H1 (cell line): ENCODE results near the gene MMAB. TPM values are rescaled to one million over a fixed set of nuclear protein-coding genes. Genes with fewer than 3 reads are reported as not detected.

Source experiments
- CTCF ChIA-PET: fragments of 300-600 bp; sonication (Branson Sonifier 250); formaldehyde crosslinking; loops from one replicate; lab custom pipeline; 2021; ENCODE audit not compliant: partially characterized antibody; lab: Charles Lee
- POLR2A ChIA-PET: fragments of 300-600 bp; sonication (Branson Sonifier 250); formaldehyde crosslinking; loops from one replicate; lab custom pipeline; 2021; ENCODE audit warnings: inconsistent platforms; ENCODE audit not compliant: partially characterized antibody; lab: Charles Lee
- DNase-seq, 2 experiments: peaks; one replicate each; pipeline versions ENCODE4 v3.0.0 to v3.0.0-alpha.2; 2010 to 2022; ENCODE audit warnings: low spot score in 2 of 2, low read depth in 1 of 2, mixed read lengths in 1 of 2
- FAIRE-seq: peaks from 2 replicates; lab custom pipeline; 2011; peaks lifted over from hg19 to GRCh38; lab: Jason Lieb, UNC
- H2AFZ ChIP-seq: 2 replicates; pipeline ENCODE4 v1.8.1; 2012; ENCODE audit warnings: low read length, inconsistent platforms
- H2AK5ac ChIP-seq: 2 replicates; pipeline ENCODE4 v1.6.1; 2013; ENCODE audit warnings: low read depth, low read length
- H2BK120ac ChIP-seq: replicated peaks from 2 replicates; pipeline ENCODE3; 2013; ENCODE audit warnings: low read depth, low read length, inconsistent platforms
- H2BK12ac ChIP-seq: 2 replicates; pipeline ENCODE4 v1.6.1; 2013; ENCODE audit warnings: low read depth, low read length
- H2BK15ac ChIP-seq: 2 replicates; pipeline ENCODE4 v1.6.1; 2013; ENCODE audit warnings: low read length
- H2BK20ac ChIP-seq: 2 replicates; pipeline ENCODE4 v1.6.1; 2013; ENCODE audit warnings: low read length
- H2BK5ac ChIP-seq: 2 replicates; pipeline ENCODE4 v1.6.1; 2013; ENCODE audit warnings: low read depth, low read length
- H3K14ac ChIP-seq: 2 replicates; pipeline ENCODE4 v1.6.1; 2013; ENCODE audit warnings: inconsistent platforms; ENCODE audit not compliant: insufficient read length
- H3K18ac ChIP-seq: 2 replicates; pipeline ENCODE4 v1.6.1; 2013; ENCODE audit warnings: low read length; ENCODE audit errors: extremely low read depth
- H3K23ac ChIP-seq: 2 replicates; pipeline ENCODE4 v1.6.1; 2013; ENCODE audit warnings: inconsistent platforms; ENCODE audit not compliant: insufficient read length
- H3K23me2 ChIP-seq: 2 replicates; pipeline ENCODE4 v1.6.1; 2013; ENCODE audit warnings: low read depth, low read length
- H3K27ac ChIP-seq: 2 replicates; pipeline ENCODE4 v1.6.1; 2011; ENCODE audit warnings: low read depth, low read length, inconsistent platforms
- H3K27me3 ChIP-seq, 4 experiments: replicated peaks in 1 of 4; 1 replicate in 1 of 4; 2 replicates in 3 of 4; pipeline versions ENCODE4 v1.6.1 to v1.8.1; 2011 to 2013; ENCODE audit warnings: low read length in 3 of 4, mild to moderate bottlenecking in 3 of 4, inconsistent platforms in 2 of 4, mixed read lengths in 2 of 4, moderate library complexity in 1 of 4; ENCODE audit not compliant: control insufficient read depth in 3 of 4, insufficient read depth in 3 of 4; ENCODE audit errors: extremely low read depth in 1 of 4
- H3K36me3 ChIP-seq, 4 experiments: 2 replicates each; pipeline versions ENCODE4 v1.6.1 to v1.8.1; 2011 to 2013; ENCODE audit warnings: mild to moderate bottlenecking in 4 of 4, low read length in 3 of 4, moderate library complexity in 2 of 4, control low read depth in 1 of 4, inconsistent platforms in 1 of 4; ENCODE audit not compliant: insufficient read depth in 4 of 4, control insufficient read depth in 2 of 4
- H3K4ac ChIP-seq: replicated peaks from 2 replicates; pipeline ENCODE3; 2013; ENCODE audit warnings: low read length, low read depth, mixed read lengths, inconsistent platforms; ENCODE audit not compliant: insufficient read length
- H3K4me1 ChIP-seq, 4 experiments: replicated peaks in 1 of 4; 1 replicate in 1 of 4; 2 replicates in 3 of 4; pipeline versions ENCODE4 v1.6.1 to v1.8.1; 2011 to 2013; ENCODE audit warnings: low read length in 3 of 4, inconsistent platforms in 2 of 4, mixed read lengths in 1 of 4; ENCODE audit not compliant: insufficient read depth in 4 of 4, control insufficient read depth in 3 of 4
- H3K4me2 ChIP-seq, 2 experiments: 2 replicates each; pipeline versions ENCODE4 v1.6.1 to v1.8.1; 2011 to 2013; ENCODE audit warnings: low read depth in 2 of 2, low read length in 2 of 2, control low read depth in 1 of 2, inconsistent platforms in 1 of 2, mild to moderate bottlenecking in 1 of 2; ENCODE audit not compliant: insufficient read depth in 1 of 2
- H3K4me3 ChIP-seq, 4 experiments: fragments of 200-600, 300-600 bp in 1 of 4; sonication (generic), shearing (Covaris generic), sonication (Bioruptor Twin) in 1 of 4; 2 replicates each; pipeline versions ENCODE4 v1.5.1 to v1.8.1; 2011 to 2016; ENCODE audit warnings: low read length in 4 of 4, low read depth in 3 of 4, control low read depth in 2 of 4, inconsistent platforms in 2 of 4, mild to moderate bottlenecking in 2 of 4, mixed read lengths in 1 of 4, moderate library complexity in 1 of 4; ENCODE audit not compliant: insufficient read depth in 2 of 4; ENCODE audit errors: extremely low read depth in 1 of 4
- H3K56ac ChIP-seq: replicated peaks from 2 replicates; pipeline ENCODE3; 2013; ENCODE audit warnings: low read depth, mild to moderate bottlenecking, mixed read lengths, low read length, inconsistent platforms; ENCODE audit not compliant: insufficient read length
- H3K79me1 ChIP-seq: 2 replicates; pipeline ENCODE4 v1.6.1; 2013; ENCODE audit warnings: low read depth, low read length, control low read depth
- H3K79me2 ChIP-seq, 2 experiments: 2 replicates each; pipeline versions ENCODE4 v1.6.1 to v1.8.1; 2012 to 2013; ENCODE audit warnings: low read length in 2 of 2, mild to moderate bottlenecking in 2 of 2, inconsistent platforms in 1 of 2; ENCODE audit not compliant: insufficient read depth in 2 of 2, control insufficient read depth in 1 of 2
- H3K9ac ChIP-seq, 4 experiments: replicated peaks in 1 of 4; 1 replicate in 1 of 4; 2 replicates in 3 of 4; pipeline versions ENCODE4 v1.6.1 to v1.8.1; 2011 to 2013; ENCODE audit warnings: low read depth in 3 of 4, low read length in 3 of 4, control low read depth in 2 of 4, mild to moderate bottlenecking in 2 of 4, moderate library complexity in 2 of 4, inconsistent platforms in 1 of 4; ENCODE audit errors: extremely low read depth in 1 of 4
- H3K9me3 ChIP-seq, 2 experiments: 2 replicates each; pipeline versions ENCODE4 v1.6.1 to v1.8.1; 2012 to 2013; ENCODE audit warnings: mild to moderate bottlenecking in 2 of 2, moderate library complexity in 2 of 2, control low read depth in 1 of 2, inconsistent platforms in 1 of 2, low read depth in 1 of 2, low read length in 1 of 2, mixed read lengths in 1 of 2; ENCODE audit not compliant: insufficient read depth in 2 of 2
- H4K20me1 ChIP-seq, 2 experiments: replicated peaks in 1 of 2; 2 replicates each; pipeline versions ENCODE3 to v1.8.1; 2011 to 2013; ENCODE audit warnings: inconsistent platforms in 2 of 2, low read length in 2 of 2, mild to moderate bottlenecking in 1 of 2; ENCODE audit not compliant: insufficient read depth in 2 of 2, control insufficient read depth in 1 of 2
- H4K5ac ChIP-seq: 2 replicates; pipeline ENCODE4 v1.6.1; 2013; ENCODE audit warnings: low read length, low read depth, mixed read lengths, inconsistent platforms; ENCODE audit not compliant: insufficient read length
- H4K8ac ChIP-seq: 2 replicates; pipeline ENCODE4 v1.8.0; 2013; ENCODE audit warnings: mild to moderate bottlenecking, moderate library complexity, low read length, inconsistent platforms; ENCODE audit not compliant: insufficient read depth; ENCODE audit errors: extremely low read depth
- H4K91ac ChIP-seq: replicated peaks from 2 replicates; pipeline ENCODE3; 2013; ENCODE audit warnings: low read length, mixed read lengths, inconsistent platforms; ENCODE audit not compliant: insufficient read length
- CHD2 ChIP-seq: IDR thresholded peaks from 2 replicates; pipeline ENCODE4 v1.6.1; 2012; ENCODE audit warnings: low read length, improper control_type of control experiment
- CREB1 ChIP-seq: IDR thresholded peaks from 2 replicates; pipeline ENCODE4 v1.6.1; 2012; ENCODE audit warnings: inconsistent platforms
- KDM1A ChIP-seq: fragments of 200-600, 300-600 bp; sonication (generic); IDR thresholded peaks from 2 replicates; pipeline ENCODE4 v1.7.1; 2016; ENCODE audit warnings: mild to moderate bottlenecking, low read length, borderline replicate concordance
- POLR2A ChIP-seq, 2 experiments: IDR thresholded peaks; 1 replicate in 1 of 2; 2 replicates in 1 of 2; pipeline ENCODE4 v1.6.1; 2011; ENCODE audit warnings: low read depth in 2 of 2, low read length in 2 of 2, mild to moderate bottlenecking in 2 of 2; ENCODE audit errors: control extremely low read depth in 1 of 2
- RAD21 ChIP-seq, 2 experiments: IDR thresholded peaks in 1 of 2; conservative IDR thresholded peaks in 1 of 2; 2 replicates each; pipeline ENCODE4 v1.6.1; 2011; ENCODE audit warnings: low read depth in 2 of 2, low read length in 2 of 2, improper control_type of control experiment in 1 of 2, inconsistent platforms in 1 of 2, mild to moderate bottlenecking in 1 of 2, moderate library complexity in 1 of 2
- SP1 ChIP-seq: IDR thresholded peaks from 2 replicates; pipeline ENCODE4 v1.6.1; 2011; ENCODE audit warnings: low read depth, low read length
- SUZ12 ChIP-seq: fragments of 200-600 bp; sonication (generic); IDR thresholded peaks from 2 replicates; pipeline ENCODE4 v1.6.1; 2012; ENCODE audit warnings: mild to moderate bottlenecking, inconsistent platforms, low read length, moderate library complexity, mixed read lengths
- TAF7 ChIP-seq: optimal IDR thresholded peaks from 2 replicates; pipeline ENCODE3; 2011; ENCODE audit warnings: low read depth, mild to moderate bottlenecking, inconsistent platforms, low read length, moderate library complexity, borderline replicate concordance
- WGBS, 2 experiments: shearing (Covaris generic) in 1 of 2; methylation state at CpG; one replicate each; pipeline versions ENCODE4 v1.1.6 to v1.1.7; 2013 to 2015; ENCODE audit warnings: low lambda C conversion rate in 2 of 2, mixed read lengths in 2 of 2, inconsistent platforms in 1 of 2, low coverage in 1 of 2, missing lambda C conversion rate in 1 of 2; ENCODE audit not compliant: insufficient replicate concordance in 2 of 2, insufficient coverage in 1 of 2, insufficient read length in 1 of 2; ENCODE audit errors: extremely low coverage in 1 of 2, missing lambda C conversion rate in 1 of 2; 5-methylcytosine and 5-hydroxymethylcytosine counted together
- polyA plus RNA-seq, 7 experiments: library from polyadenylated mRNA; depleted of rRNA in 3 of 7; stranded (reverse) in 5 of 7; unstranded in 2 of 7; fragments of >200 nt in 5 of 7; fragments of 200-250 nt in 2 of 7; gene quantifications; 1 replicate in 5 of 7; 2 replicates in 1 of 7; 4 replicates in 1 of 7; pipeline versions ENCODE4 v1.2.1 to v1.2.3, GENCODE V29; 2011 to 2013; ENCODE audit warnings: missing spikeins in 2 of 7, mixed read lengths in 2 of 7
- total RNA-seq: library from RNA; stranded (reverse); fragmentation: NEBNext Ultra II Directional; extraction: Animal tissue kit (Norgen Biotek cat#: 25700); gene quantifications from 2 replicates; pipeline ENCODE4 v1.2.1, GENCODE V29; 2021
- TF ChIP-seq, protein P1 (sequence below): IDR thresholded peaks from 2 replicates; pipeline ENCODE4 v1.6.1; 2012; ENCODE audit warnings: inconsistent platforms
- TF ChIP-seq, protein P2 (sequence below), 3 experiments: IDR thresholded peaks; 1 replicate in 2 of 3; 2 replicates in 1 of 3; pipeline versions ENCODE4 v1.5.1 to v1.6.1; 2011; ENCODE audit warnings: low read length in 3 of 3, mild to moderate bottlenecking in 3 of 3, inconsistent platforms in 2 of 3, low read depth in 1 of 3, moderate library complexity in 1 of 3; ENCODE audit not compliant: insufficient read depth in 1 of 3; ENCODE audit errors: control extremely low read depth in 1 of 3

The MMAB gene
- total and polyA plus RNA-seq, 2 of the 8 experiments (the other 6 are each of a cell fraction or from before 2014, with no cell fraction given) = 12.9 to 18.5 TPM

DNA sequence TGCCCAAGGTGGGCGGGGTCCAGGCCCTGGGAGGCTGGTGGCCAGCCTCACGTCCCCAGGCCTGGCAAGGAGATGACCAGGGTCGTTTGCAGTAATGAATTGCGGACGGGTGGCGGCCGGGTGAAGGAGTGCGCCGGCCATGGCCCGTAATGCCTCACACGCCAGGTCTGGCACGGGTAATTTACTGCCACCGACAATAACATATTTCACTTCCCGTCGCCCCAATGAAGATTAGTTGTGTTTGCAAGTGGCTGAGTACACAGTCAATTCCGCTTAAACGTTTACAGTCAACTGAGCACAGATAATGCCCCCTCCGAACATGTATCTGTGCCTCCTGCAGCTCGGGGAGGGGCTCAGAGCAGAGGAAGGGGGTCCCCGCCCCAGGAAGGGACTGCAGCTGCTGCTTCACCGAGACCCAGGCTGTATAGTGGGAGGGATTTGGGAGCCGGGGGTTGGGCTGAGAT, 48.6 kb upstream of the MMAB start:
- FAIRE-seq (no peak), DNase-seq (no peak)
- peaks cover 0 to 4% (median under 1%) of the 10 kb centered on the region in 4 experiments; a peak in 1 of 7 replicates for H3K4me1 ChIP-seq
- H3K4me2 ChIP-seq = no peak overlapping the region
- POLR2A ChIA-PET = no interaction called here
- no peak overlapping the region for H2BK12ac ChIP-seq
- H4K8ac ChIP-seq = no peak overlapping the region
- no peak overlapping the region for H3K27ac ChIP-seq
- no peak overlapping the region; the same call in 1 of the 2 replicates for H2AFZ ChIP-seq
- no peaks in the 10 kb centered on the region for H3K79me2 ChIP-seq
- H3K4ac ChIP-seq = no peak overlapping the region
- TF ChIP-seq SUZ12 = no peak
- TF ChIP-seq TAF7 = no peak
- TF ChIP-seq SP1 = no peak
- TF ChIP-seq KDM1A = no peak
- no peak for TF ChIP-seq CHD2
- no peak for TF ChIP-seq CREB1
- no peak for TF ChIP-seq RAD21 (IDR thresholded peaks at IDR 0.05 in 1 of 2, conservative IDR thresholded peaks at IDR 0.05 in 1 of 2; ENCODE audit: low read depth in 2 of 2, low read length in 2 of 2)
- TF ChIP-seq POLR2A (IDR thresholded peaks at IDR 0.05; ENCODE audit: control extremely low read depth in 1 of 2, low read depth in 2 of 2, low read length in 2 of 2) = no peak
- TF ChIP-seq, protein P1, sequence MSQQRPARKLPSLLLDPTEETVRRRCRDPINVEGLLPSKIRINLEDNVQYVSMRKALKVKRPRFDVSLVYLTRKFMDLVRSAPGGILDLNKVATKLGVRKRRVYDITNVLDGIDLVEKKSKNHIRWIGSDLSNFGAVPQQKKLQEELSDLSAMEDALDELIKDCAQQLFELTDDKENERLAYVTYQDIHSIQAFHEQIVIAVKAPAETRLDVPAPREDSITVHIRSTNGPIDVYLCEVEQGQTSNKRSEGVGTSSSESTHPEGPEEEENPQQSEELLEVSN = no peak
- TF ChIP-seq, protein P2, sequence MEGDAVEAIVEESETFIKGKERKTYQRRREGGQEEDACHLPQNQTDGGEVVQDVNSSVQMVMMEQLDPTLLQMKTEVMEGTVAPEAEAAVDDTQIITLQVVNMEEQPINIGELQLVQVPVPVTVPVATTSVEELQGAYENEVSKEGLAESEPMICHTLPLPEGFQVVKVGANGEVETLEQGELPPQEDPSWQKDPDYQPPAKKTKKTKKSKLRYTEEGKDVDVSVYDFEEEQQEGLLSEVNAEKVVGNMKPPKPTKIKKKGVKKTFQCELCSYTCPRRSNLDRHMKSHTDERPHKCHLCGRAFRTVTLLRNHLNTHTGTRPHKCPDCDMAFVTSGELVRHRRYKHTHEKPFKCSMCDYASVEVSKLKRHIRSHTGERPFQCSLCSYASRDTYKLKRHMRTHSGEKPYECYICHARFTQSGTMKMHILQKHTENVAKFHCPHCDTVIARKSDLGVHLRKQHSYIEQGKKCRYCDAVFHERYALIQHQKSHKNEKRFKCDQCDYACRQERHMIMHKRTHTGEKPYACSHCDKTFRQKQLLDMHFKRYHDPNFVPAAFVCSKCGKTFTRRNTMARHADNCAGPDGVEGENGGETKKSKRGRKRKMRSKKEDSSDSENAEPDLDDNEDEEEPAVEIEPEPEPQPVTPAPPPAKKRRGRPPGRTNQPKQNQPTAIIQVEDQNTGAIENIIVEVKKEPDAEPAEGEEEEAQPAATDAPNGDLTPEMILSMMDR (IDR thresholded peaks at IDR 0.05; ENCODE audit: control extremely low read depth in 1 of 3, insufficient read depth in 1 of 3, low read depth in 1 of 3, low read length in 3 of 3) = no peak
- no peak overlapping the region for H2BK120ac ChIP-seq
- H3K9me3 ChIP-seq = no peaks in the 10 kb centered on the region
- no peak overlapping the region for H3K4me3 ChIP-seq
- no peak overlapping the region for H4K91ac ChIP-seq
- WGBS, 2 experiments = 89% methylated on average over 22 of the region's 22 CpGs; no CpG with 5 or more reads in 1 of the 2 experiments
- H2AK5ac ChIP-seq = no peak overlapping the region
- no peak overlapping the region for H2BK5ac ChIP-seq
- CTCF ChIA-PET = interaction anchor here (0.7 to 2.4 kb wide), 8 partner anchors 10 to 183 kb away, joined by 3 to 9 read pairs (median 4); no protein-coding TSS in a partner anchor
- H3K14ac ChIP-seq = no peak overlapping the region
- H3K18ac ChIP-seq = no peak overlapping the region
- no peaks in the 10 kb centered on the region for H3K79me1 ChIP-seq
- peaks cover 0 to 2% of the 10 kb centered on the region in 2 experiments for H4K20me1 ChIP-seq
- no peak overlapping the region for H3K56ac ChIP-seq
- no peak overlapping the region for H2BK20ac ChIP-seq
- no peak overlapping the region for H3K9ac ChIP-seq
- no peaks in the 10 kb centered on the region for H3K23me2 ChIP-seq
- no peaks in the 10 kb centered on the region; a peak in 1 of 7 replicates for H3K27me3 ChIP-seq
- no peak overlapping the region for H2BK15ac ChIP-seq
- no peaks in the 10 kb centered on the region for H3K36me3 ChIP-seq
- H3K23ac ChIP-seq = no peak overlapping the region
- H4K5ac ChIP-seq = no peak overlapping the region
